Ovary (tissue), 9 donors: ENCODE results near the gene NIPSNAP3A. TPM values are rescaled to one million over a fixed set of nuclear protein-coding genes. Genes with fewer than 3 reads are reported as not detected.
A peak's percentile ranks its signal among the peaks of the same experiment; 100 is the strongest.

Experiments
- DNase-seq, 5 donors: peaks; one replicate each; pipeline ENCODE4 v3.0.0-alpha.2; 2019 to 2020
- H3K27ac ChIP-seq, 2 donors: fragments of 200-600 bp; one replicate each; pipeline versions ENCODE4 v1.5.1 to v1.8.0; 2019 to 2022
- H3K27me3 ChIP-seq: fragments of 200-600 bp; one replicate; pipeline ENCODE4 v1.8.0; 2022
- H3K36me3 ChIP-seq: fragments of 200-600 bp; sonication (generic); one replicate; pipeline ENCODE4 v1.5.1; 2019
- H3K4me1 ChIP-seq: one replicate; pipeline ENCODE4 v1.8.1; 2013; ENCODE audit warnings: mild to moderate bottlenecking, moderate library complexity; ENCODE audit not compliant: insufficient read depth
- H3K4me3 ChIP-seq: fragments of 200-600 bp; sonication (generic); one replicate; pipeline ENCODE4 v1.5.1; 2017
- H3K9me3 ChIP-seq, 2 donors: fragments of 200-600 bp in 1 of 2; sonication (generic) in 1 of 2; one replicate each; pipeline versions ENCODE4 v1.5.1 to v1.8.1; 2013 to 2019; ENCODE audit warnings: mild to moderate bottlenecking in 1 of 2, moderate library complexity in 1 of 2
- EP300 ChIP-seq: sonication (generic); formaldehyde crosslinking; IDR thresholded peaks from one replicate; pipeline ENCODE4 v1.6.1; 2017; ENCODE audit warnings: antibody characterized with exemption
- POLR2A ChIP-seq: fragments of 450-650 bp; IDR thresholded peaks from one replicate; pipeline ENCODE4 v1.6.1; 2017; ENCODE audit warnings: antibody characterized with exemption, mild to moderate bottlenecking, moderate library complexity
- WGBS, 3 donors: extraction: QIAGEN DNeasy Blood & Tissue Kit in 1 of 3; methylation state at CpG; one replicate each; pipeline versions ENCODE4 v1.1.5 to v1.1.7; 2013 to 2017; 5-methylcytosine and 5-hydroxymethylcytosine counted together
- intact Hi-C, 4 donors: fragments of 100-400 bp; cut with DNase I; formaldehyde crosslinking; loops; one replicate each; pipeline versions ENCODE4 v1.11.0 to v1.15.1; 2022 to 2023
- polyA plus RNA-seq, 2 donors: library from polyadenylated mRNA; stranded (reverse); fragments of 200-250 nt in 1 of 2; fragments of 350-450 nt in 1 of 2; fragmentation: Illumina TruSeq in 1 of 2; extraction: RNeasy Lipid Tissue Mini Kit (QIAGEN cat#74804) in 1 of 2; gene quantifications; one replicate each; pipeline ENCODE4 v1.2.3, GENCODE V29; 2013 to 2014
- total RNA-seq, 7 donors: library from RNA; depleted of rRNA in 2 of 7; stranded (reverse); fragments of >200 nt in 2 of 7; fragmentation: NEBNext Ultra II Directional in 3 of 7; extraction: Animal tissue kit (Norgen Biotek cat#: 25700) in 3 of 7; gene quantifications; one replicate each; pipeline versions ENCODE4 v1.1.0 to v1.2.4, GENCODE V29; 2016 to 2023
- TF ChIP-seq, protein P1 (sequence below), 3 donors: fragments of 450-650 bp in 2 of 3; fragments of 200-600 bp in 1 of 3; IDR thresholded peaks; one replicate each; pipeline versions ENCODE4 v1.5.1 to v1.8.0; 2016 to 2022; ENCODE audit warnings: antibody characterized with exemption in 3 of 3, mild to moderate bottlenecking in 1 of 3
- donor health status: DM: no; HTN: no; CAD: no; lungs with moderate emphysema.
- donor health status: DM: no; HTN: no; CAD: no.
- donor health status: Bipolar disorder and iron deficiency.
- donor health status: DM: yes; HTN: yes; CAD: no.
- donor health status: DM: no; HTN: no; CAD: no.
- donor health status: DM: yes; HTN: yes; CAD: no.

NIPSNAP3A gene
- total and polyA plus RNA-seq, 9 donors = 12.6 to 22.8 (median 17.4) TPM

DNA sequence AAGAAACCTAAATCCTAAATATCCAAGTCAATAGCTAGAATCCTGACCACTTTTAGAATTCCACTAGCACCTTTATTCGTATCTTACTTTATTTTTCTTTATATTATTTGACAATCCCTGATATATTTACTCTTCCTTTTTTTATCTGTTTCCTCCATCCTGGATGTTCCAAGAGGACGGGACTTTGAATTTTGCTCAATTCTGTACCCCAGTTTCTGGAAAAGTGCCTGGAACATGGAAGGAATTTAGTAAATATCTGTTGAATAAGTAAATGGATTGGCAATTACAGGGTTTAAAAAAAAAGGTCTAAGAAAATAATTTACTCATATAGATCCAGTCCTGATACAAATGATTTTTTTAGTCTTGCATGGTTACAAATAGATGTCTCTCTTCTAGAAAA lies 1.2 kb upstream of the NIPSNAP3A start:
- TF ChIP-seq POLR2A = no peak
- TF ChIP-seq EP300 = no peak
- TF ChIP-seq, protein P1, sequence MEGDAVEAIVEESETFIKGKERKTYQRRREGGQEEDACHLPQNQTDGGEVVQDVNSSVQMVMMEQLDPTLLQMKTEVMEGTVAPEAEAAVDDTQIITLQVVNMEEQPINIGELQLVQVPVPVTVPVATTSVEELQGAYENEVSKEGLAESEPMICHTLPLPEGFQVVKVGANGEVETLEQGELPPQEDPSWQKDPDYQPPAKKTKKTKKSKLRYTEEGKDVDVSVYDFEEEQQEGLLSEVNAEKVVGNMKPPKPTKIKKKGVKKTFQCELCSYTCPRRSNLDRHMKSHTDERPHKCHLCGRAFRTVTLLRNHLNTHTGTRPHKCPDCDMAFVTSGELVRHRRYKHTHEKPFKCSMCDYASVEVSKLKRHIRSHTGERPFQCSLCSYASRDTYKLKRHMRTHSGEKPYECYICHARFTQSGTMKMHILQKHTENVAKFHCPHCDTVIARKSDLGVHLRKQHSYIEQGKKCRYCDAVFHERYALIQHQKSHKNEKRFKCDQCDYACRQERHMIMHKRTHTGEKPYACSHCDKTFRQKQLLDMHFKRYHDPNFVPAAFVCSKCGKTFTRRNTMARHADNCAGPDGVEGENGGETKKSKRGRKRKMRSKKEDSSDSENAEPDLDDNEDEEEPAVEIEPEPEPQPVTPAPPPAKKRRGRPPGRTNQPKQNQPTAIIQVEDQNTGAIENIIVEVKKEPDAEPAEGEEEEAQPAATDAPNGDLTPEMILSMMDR (IDR thresholded peaks at IDR 0.05) = no peak
- Histone ChIP-seq H3K4me1 (peaks cover 3% of the 10 kb centered on the region), H3K9me3 (no peaks in the 10 kb centered on the region), H3K27me3 (no peaks in the 10 kb centered on the region), H3K27ac (no peak overlapping the region), H3K4me3 (no peak overlapping the region), H3K36me3 (no peaks in the 10 kb centered on the region)
- intact Hi-C loops = no loop called here
- whole genome bisulfite sequencing, 3 donors = 63 to 72% (median 71%) methylated on average over 2 of the region's 2 CpGs
- DNase-seq = no peak

DNA sequence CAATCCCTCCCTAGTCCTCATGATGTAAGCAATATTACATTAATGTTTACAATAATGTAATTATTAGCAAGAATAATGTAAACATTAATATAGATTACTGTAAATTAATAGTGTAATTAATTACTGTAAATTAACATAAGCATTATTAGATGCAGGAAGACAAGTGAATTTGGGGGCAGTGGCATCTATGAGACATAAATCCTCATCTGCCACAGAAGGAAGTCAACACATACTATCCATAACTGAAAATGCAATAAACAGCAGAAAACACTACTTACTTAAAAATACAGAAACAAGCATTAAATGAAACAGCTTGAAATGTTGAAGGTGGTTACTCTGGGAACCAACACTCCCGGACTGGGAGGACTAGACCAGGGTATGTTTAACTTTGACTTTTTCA lies 685 bp upstream of the NIPSNAP3A start:
- H3K27me3 ChIP-seq = no peaks in the 10 kb centered on the region
- intact Hi-C loops = no loop called here
- peaks cover 3% of the 10 kb centered on the region for H3K4me1 ChIP-seq
- no peaks in the 10 kb centered on the region for H3K9me3 ChIP-seq
- no peak for DNase-seq
- TF ChIP-seq POLR2A (no peak), EP300 (no peak)
- TF ChIP-seq, protein P1 (IDR thresholded peaks at IDR 0.05) = no peak
- H3K27ac ChIP-seq = peak overlapping the region in 1 of 2 donors; percentile 83
- H3K4me3 ChIP-seq = peak overlapping the region; percentile 73
- 0 to 7% (median 2%) methylated on average over 1 of the region's 1 CpG for WGBS, 3 donors
- no peaks in the 10 kb centered on the region for H3K36me3 ChIP-seq

DNA sequence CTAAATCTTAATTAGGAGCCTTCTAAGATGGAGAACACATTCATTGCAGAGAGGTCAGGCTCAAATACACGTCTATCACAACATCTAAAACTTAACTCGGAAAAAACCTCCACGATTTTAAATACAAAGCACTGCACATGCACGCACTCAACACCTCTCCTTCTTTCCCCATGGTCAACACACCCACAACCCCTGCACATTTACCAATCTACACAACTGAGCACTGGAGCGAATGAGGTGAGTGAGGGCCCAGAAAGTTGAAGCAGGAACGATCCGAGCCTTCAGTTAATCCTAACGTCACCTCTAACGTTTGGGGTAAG lies 278 bp upstream of the NIPSNAP3A start:
- Histone ChIP-seq H3K4me1 (peaks cover 3% of the 10 kb centered on the region), H3K9me3 (no peaks in the 10 kb centered on the region), H3K36me3 (no peaks in the 10 kb centered on the region), H3K27me3 (no peaks in the 10 kb centered on the region), H3K4me3 (peak overlapping the region; percentile 73), H3K27ac (peak overlapping the region in 1 of 2 donors; percentile 83)
- WGBS, 3 donors = 0 to 1% (median 0%) methylated on average over 9 of the region's 9 CpGs
- intact Hi-C loops = no loop called here
- DNase-seq = no peak
- TF ChIP-seq EP300 (no peak), POLR2A (no peak)
- TF ChIP-seq, protein P1 (IDR thresholded peaks at IDR 0.05) = no peak

DNA sequence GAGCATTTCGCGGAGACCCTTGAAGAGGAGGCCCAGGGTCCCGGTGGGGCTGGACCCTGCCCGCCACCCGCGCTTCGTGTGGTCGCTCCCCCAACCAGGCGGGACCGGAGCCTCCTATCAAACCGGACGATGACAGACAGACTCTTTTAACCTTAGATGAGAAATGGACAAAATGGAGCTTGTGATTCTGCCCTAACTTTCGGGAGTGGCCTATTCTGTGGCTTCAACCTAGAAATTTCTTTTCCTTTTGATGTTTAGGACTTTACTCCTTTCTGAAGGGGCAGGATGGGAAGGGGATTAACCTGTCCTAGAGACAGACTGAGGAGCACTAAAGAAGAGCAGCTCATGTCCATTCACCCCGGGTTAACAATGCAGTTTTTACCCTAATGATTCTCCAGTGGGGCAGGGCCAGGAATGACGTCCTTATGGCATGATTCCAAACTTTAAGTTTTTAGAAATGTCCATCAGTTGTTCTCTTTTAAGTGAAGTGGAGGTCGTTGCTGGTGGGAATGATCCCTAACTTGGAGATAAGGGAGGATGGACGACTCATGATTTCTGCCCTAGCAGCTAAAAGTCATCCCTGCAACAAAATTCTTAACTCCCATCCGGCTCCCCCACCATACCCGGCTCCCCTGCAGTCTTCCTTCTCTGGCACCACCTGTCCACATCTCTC lies 1.0 kb downstream of the NIPSNAP3A start:
- TF ChIP-seq EP300 (no peak), POLR2A (no peak)
- TF ChIP-seq, protein P1 (IDR thresholded peaks at IDR 0.05) = no peak
- Histone ChIP-seq H3K4me3 (peak overlapping the region; percentile 73), H3K27ac (peak overlapping the region; percentile 60 to 83), H3K36me3 (no peaks in the 10 kb centered on the region), H3K9me3 (no peaks in the 10 kb centered on the region), H3K4me1 (peaks cover 3% of the 10 kb centered on the region), H3K27me3 (no peaks in the 10 kb centered on the region)
- no peak for DNase-seq
- intact Hi-C loops = no loop called here
- 6 to 10% (median 9%) methylated on average over 19 of the region's 19 CpGs for WGBS, 3 donors
